ENCODE results near the gene TNXB. TPM values are rescaled to one million over a fixed set of nuclear protein-coding genes. Genes with fewer than 3 reads are reported as not detected.

The TNXB gene
- total and polyA plus RNA-seq, 11 donors = 17.8 to 234 (median 51.8) TPM

GRCh38 chr6:32111424-32112066 lies 2.4 kb upstream of the TNXB start:
- Histone ChIP-seq H3K9me3 (no peaks in the 10 kb centered on the region), H3K27me3 (peaks cover 0 to 3% (median 0%) of the 10 kb centered on the region in 9 donors), H3K27ac (peak overlapping the region; percentile 3 to 95 (median 88)), H3K4me3 (peak overlapping the region in 2 of 12 donors; percentile 78 to 80), H3K36me3 (peaks cover 0 to 19% (median 12%) of the 10 kb centered on the region in 9 donors), H3K4me1 (peaks cover 10 to 82% (median 66%) of the 10 kb centered on the region in 12 donors)
- DNase-seq (peak in 2 of 5 donors; percentile 59 to 68), ATAC-seq (peak in 1 of 4 donors; percentile 2)
- TF ChIP-seq POLR2A (IDR thresholded peaks at IDR 0.05) = no peak
- TF ChIP-seq CTCF (IDR thresholded peaks at IDR 0.05) = no peak
- WGBS, 4 donors = 41 to 58% (median 54%) methylated on average over 7 of the region's 7 CpGs
- intact Hi-C loops (cut with DNase I) = loop anchor here in 4 of 10 donors (2.0 to 10.0 kb wide), 4 partner anchors 65 to 303 kb away; no protein-coding TSS in a partner anchor

- H3K4me3 ChIP-seq = peak overlapping the region in 8 of 12 donors; percentile 4 to 80 (median 72)
- peak overlapping the region; percentile 33 to 95 (median 88) for H3K27ac ChIP-seq
- DNase-seq (peak in 3 of 5 donors; percentile 58 to 68 (median 61)), ATAC-seq (peak in 3 of 4 donors; percentile 0 to 38 (median 16))
- no peaks in the 10 kb centered on the region for H3K9me3 ChIP-seq
- no peak for TF ChIP-seq CTCF (IDR thresholded peaks at IDR 0.05)
- TF ChIP-seq POLR2A (IDR thresholded peaks at IDR 0.05) = peak in 1 of 2 donors; percentile 33
- H3K4me1 ChIP-seq = peaks cover 10 to 89% (median 71%) of the 10 kb centered on the region in 12 donors
- H3K36me3 ChIP-seq = peaks cover 0 to 10% (median 3%) of the 10 kb centered on the region in 9 donors
- 34 to 60% (median 39%) methylated on average over 7 of the region's 7 CpGs for WGBS, 4 donors
- peaks cover 0 to 3% (median 0%) of the 10 kb centered on the region in 9 donors for H3K27me3 ChIP-seq
- intact Hi-C loops (cut with DNase I) = loop anchor here in 3 of 10 donors (10.0 kb wide), 3 partner anchors 66 to 304 kb away; no protein-coding TSS in a partner anchor
These were observed 1.5 kb upstream of the TNXB start for GRCh38 chr6:32110632-32111031.

GRCh38 chr6:32109765-32110160 lies 625 bp upstream of the TNXB start:
- intact Hi-C loops (cut with DNase I) = loop anchor here in 3 of 10 donors (10.0 kb wide), 3 partner anchors 65 to 305 kb away; no protein-coding TSS in a partner anchor
- peaks cover 10 to 89% (median 72%) of the 10 kb centered on the region in 12 donors for H3K4me1 ChIP-seq

More at GRCh38 chr6:32109765-32110160, 625 bp upstream of the TNXB start:
- Histone ChIP-seq H3K9me3 (no peaks in the 10 kb centered on the region), H3K27ac (peak overlapping the region; percentile 41 to 95 (median 88)), H3K36me3 (peaks cover 0 to 5% (median under 1%) of the 10 kb centered on the region in 9 donors), H3K27me3 (peaks cover 0 to 3% (median 0%) of the 10 kb centered on the region in 9 donors), H3K4me3 (peak overlapping the region in 8 of 12 donors; percentile 49 to 80 (median 72))
- TF ChIP-seq POLR2A (IDR thresholded peaks at IDR 0.05) (no peak), CTCF (IDR thresholded peaks at IDR 0.05) (no peak)
- DNase-seq = no peak
- ATAC-seq = no peak
- 28 to 39% (median 30%) methylated on average over 6 of the region's 6 CpGs for WGBS, 4 donors
